ENCODE data around the gene IKZF5. TPM values are rescaled to one million over a fixed set of nuclear protein-coding genes. Genes with fewer than 3 reads are reported as not detected.
A peak's percentile ranks its signal among the peaks of the same experiment; 100 is the strongest.

Gene IKZF5
- total and polyA plus RNA-seq, 11 donors = 5.0 to 16.5 (median 8.2) TPM

- Histone ChIP-seq H3K9me3 (no peaks in the 10 kb centered on the region), H3K4me1 (no peaks in the 10 kb centered on the region), H3K27me3 (no peaks in the 10 kb centered on the region), H3K36me3 (peaks cover 0 to 2% (median 0%) of the 10 kb centered on the region in 9 donors), H3K4me3 (no peak overlapping the region), H3K27ac (no peak overlapping the region)
- ATAC-seq (no peak), DNase-seq (no peak)
- TF ChIP-seq CTCF (IDR thresholded peaks at IDR 0.05) = no peak
- intact Hi-C loops (cut with DNase I) = no loop called here
Measured at GRCh38 chr10:123027861-123028260, 19.3 kb upstream of the IKZF5 start.

GRCh38 chr10:123026302-123026701 lies 17.7 kb upstream of the IKZF5 start:
- H3K4me1 ChIP-seq = peaks cover 0 to 6% (median 0%) of the 10 kb centered on the region in 12 donors
- no peak for TF ChIP-seq POLR2A (IDR thresholded peaks at IDR 0.05)
- H3K36me3 ChIP-seq = no peaks in the 10 kb centered on the region
- H3K27ac ChIP-seq = no peak overlapping the region
- no peak for DNase-seq
- intact Hi-C loops (cut with DNase I) = no loop called here
- H3K9me3 ChIP-seq = no peaks in the 10 kb centered on the region
- ATAC-seq = no peak
- H3K27me3 ChIP-seq = no peaks in the 10 kb centered on the region
- H3K4me3 ChIP-seq = no peak overlapping the region
- WGBS, 4 donors = 50 to 71% (median 57%) methylated on average over 1 of the region's 1 CpG

- ATAC-seq = no peak
- intact Hi-C loops (cut with DNase I) = no loop called here
Measured at GRCh38 chr10:123024540-123024939, 15.9 kb upstream of the IKZF5 start.

GRCh38 chr10:123021517-123021916 lies 12.9 kb upstream of the IKZF5 start:
- intact Hi-C loops (cut with DNase I) = no loop called here
- TF ChIP-seq POLR2A (IDR thresholded peaks at IDR 0.05) = no peak
- peak in 4 of 12 donors; percentile 9 to 27 (median 14) for TF ChIP-seq CTCF (IDR thresholded peaks at IDR 0.05)
- no peak for DNase-seq

More at GRCh38 chr10:123024540-123024939, 15.9 kb upstream of the IKZF5 start:
- Histone ChIP-seq H3K4me1 (peaks cover 0 to 6% (median 0%) of the 10 kb centered on the region in 12 donors), H3K4me3 (no peak overlapping the region), H3K36me3 (no peaks in the 10 kb centered on the region), H3K9me3 (no peaks in the 10 kb centered on the region), H3K27me3 (no peaks in the 10 kb centered on the region), H3K27ac (no peak overlapping the region)
- TF ChIP-seq POLR2A (IDR thresholded peaks at IDR 0.05) = no peak
- TF ChIP-seq CTCF (IDR thresholded peaks at IDR 0.05) = no peak
- DNase-seq = no peak
- WGBS, 4 donors = 91 to 98% (median 91%) methylated on average over 2 of the region's 2 CpGs

More at GRCh38 chr10:123021517-123021916, 12.9 kb upstream of the IKZF5 start:
- Histone ChIP-seq H3K4me1 (peaks cover 0 to 6% (median 0%) of the 10 kb centered on the region in 12 donors), H3K27me3 (no peaks in the 10 kb centered on the region), H3K36me3 (no peaks in the 10 kb centered on the region), H3K27ac (no peak overlapping the region), H3K9me3 (no peaks in the 10 kb centered on the region), H3K4me3 (no peak overlapping the region)
- no peak for ATAC-seq
- 74 to 77% (median 76%) methylated on average over 3 of the region's 3 CpGs for WGBS, 4 donors
